T1000 (cell line): ENCODE measurements around the gene ZNRF4.

Experiments
- DNase-seq: peaks from one replicate; lab custom pipeline; 2025; ENCODE audit warnings: mixed read lengths; lab: John Stamatoyannopoulos, UW

The ZNRF4 gene

GRCh38 chr19:5440299-5440698 lies 14.9 kb upstream of the ZNRF4 start:
- no peak for DNase-seq

GRCh38 chr19:5443723-5444122 lies 11.5 kb upstream of the ZNRF4 start:
- no peak for DNase-seq

- no peak for DNase-seq
Observed at GRCh38 chr19:5444431-5444830, 10.8 kb upstream of the ZNRF4 start.

- no peak for DNase-seq
Observed at GRCh38 chr19:5445071-5445470, 10.1 kb upstream of the ZNRF4 start.

- no peak for DNase-seq
Observed at GRCh38 chr19:5445561-5446055, 9.6 kb upstream of the ZNRF4 start.

- no peak for DNase-seq
Observed at GRCh38 chr19:5447700-5448311, 7.4 kb upstream of the ZNRF4 start.

GRCh38 chr19:5448374-5448773 lies 6.8 kb upstream of the ZNRF4 start:
- DNase-seq, result no peak

- no peak for DNase-seq
Observed at GRCh38 chr19:5450482-5451126, 4.6 kb upstream of the ZNRF4 start.

GRCh38 chr19:5451494-5451893 lies 3.7 kb upstream of the ZNRF4 start:
- no peak for DNase-seq

- DNase-seq, result no peak
Observed at GRCh38 chr19:5452594-5453565, 2.3 kb upstream of the ZNRF4 start.

- DNase-seq, result no peak
Observed at GRCh38 chr19:5454743-5455142, 474 bp upstream of the ZNRF4 start.

GRCh38 chr19:5456130-5456840 lies 1.1 kb downstream of the ZNRF4 start:
- no peak for DNase-seq

GRCh38 chr19:5456841-5457200 lies 1.6 kb downstream of the ZNRF4 start:
- DNase-seq, result no peak

GRCh38 chr19:5457709-5458108 lies 2.5 kb downstream of the ZNRF4 start:
- DNase-seq, result no peak

GRCh38 chr19:5458420-5458819 lies 3.2 kb downstream of the ZNRF4 start:
- DNase-seq, result no peak

- no peak for DNase-seq
Observed at GRCh38 chr19:5459360-5459759, 4.1 kb downstream of the ZNRF4 start.

GRCh38 chr19:5460748-5461147 lies 5.5 kb downstream of the ZNRF4 start:
- DNase-seq, result no peak

- no peak for DNase-seq
Observed at GRCh38 chr19:5463959-5464358, 8.7 kb downstream of the ZNRF4 start.

- no peak for DNase-seq
Observed at GRCh38 chr19:5466072-5466471, 10.9 kb downstream of the ZNRF4 start.

GRCh38 chr19:5466814-5467291 lies 11.6 kb downstream of the ZNRF4 start:
- no peak for DNase-seq

GRCh38 chr19:5470264-5470671 lies 15.1 kb downstream of the ZNRF4 start:
- DNase-seq, result no peak

GRCh38 chr19:5472286-5472685 lies 17.1 kb downstream of the ZNRF4 start:
- no peak for DNase-seq
